Measurements from ENCODE around the gene ASPSCR1.

ASPSCR1 gene

GRCh38 chr17:82063424-82064415 lies 86.3 kb downstream of the ASPSCR1 start:
- TF ChIP-seq ARNTL (CRISPR knock-in tag; IDR thresholded peaks at IDR 0.05; ENCODE audit: borderline replicate concordance, low read depth) (no peak), BACH2 (CRISPR knock-in tag; IDR thresholded peaks at IDR 0.05; ENCODE audit: borderline replicate concordance) (no peak), ZFP3 (CRISPR knock-in tag; IDR thresholded peaks at IDR 0.05) (no peak), ZNF70 (CRISPR knock-in tag; IDR thresholded peaks at IDR 0.05) (no peak), TSHZ2 (CRISPR knock-in tag; IDR thresholded peaks at IDR 0.05) (no peak), OSR1 (CRISPR knock-in tag; IDR thresholded peaks at IDR 0.05) (no peak), POU6F1 (CRISPR knock-in tag; IDR thresholded peaks at IDR 0.05; ENCODE audit: borderline replicate concordance, low read depth) (no peak), ZNF8 (CRISPR knock-in tag; IDR thresholded peaks at IDR 0.05) (no peak), ESRRG (CRISPR knock-in tag; IDR thresholded peaks at IDR 0.05) (no peak)
- ATAC-seq: no peak

- peak; percentile 2; the same call in 1 of the 3 replicates for ATAC-seq
- TF ChIP-seq ZFP30 (CRISPR knock-in tag; IDR thresholded peaks at IDR 0.05): no peak
- TF ChIP-seq ISL1 (CRISPR knock-in tag; IDR thresholded peaks at IDR 0.05): no peak
- TF ChIP-seq TOX (CRISPR knock-in tag; IDR thresholded peaks at IDR 0.05; ENCODE audit: borderline replicate concordance): no peak
- no peak for TF ChIP-seq CREB5 (CRISPR knock-in tag; IDR thresholded peaks at IDR 0.05; ENCODE audit: low read depth)
- no peak for TF ChIP-seq ESRRG (CRISPR knock-in tag; IDR thresholded peaks at IDR 0.05)
- no peak for TF ChIP-seq PATZ1 (CRISPR knock-in tag; IDR thresholded peaks at IDR 0.05; ENCODE audit: borderline replicate concordance)
- TF ChIP-seq RARB (CRISPR knock-in tag; IDR thresholded peaks at IDR 0.05): no peak
- TF ChIP-seq ZC3H10 (CRISPR knock-in tag; IDR thresholded peaks at IDR 0.05): no peak
- TF ChIP-seq ZNF565 (CRISPR knock-in tag; conservative IDR thresholded peaks at IDR 0.05; ENCODE audit: low read depth): no peak
- no peak for TF ChIP-seq PPARA (CRISPR knock-in tag; IDR thresholded peaks at IDR 0.05; ENCODE audit: borderline replicate concordance)
- no peak for TF ChIP-seq OSR1 (CRISPR knock-in tag; IDR thresholded peaks at IDR 0.05)
- no peak for TF ChIP-seq ARNTL (CRISPR knock-in tag; IDR thresholded peaks at IDR 0.05; ENCODE audit: borderline replicate concordance, low read depth)
- no peak for TF ChIP-seq ZNF70 (CRISPR knock-in tag; IDR thresholded peaks at IDR 0.05)
- no peak for TF ChIP-seq GLIS3 (CRISPR knock-in tag; IDR thresholded peaks at IDR 0.05)
- no peak for TF ChIP-seq BACH2 (CRISPR knock-in tag; IDR thresholded peaks at IDR 0.05; ENCODE audit: borderline replicate concordance)
- no peak for TF ChIP-seq TCF4 (CRISPR knock-in tag; IDR thresholded peaks at IDR 0.05; ENCODE audit: borderline replicate concordance)
- no peak for TF ChIP-seq ZNF8 (CRISPR knock-in tag; IDR thresholded peaks at IDR 0.05)
Measured at GRCh38 chr17:82064433-82065192, 87.2 kb downstream of the ASPSCR1 start.

GRCh38 chr17:82065193-82065637 lies 87.8 kb downstream of the ASPSCR1 start:
- ATAC-seq: peak; percentile 20
- TF ChIP-seq TSHZ2 (CRISPR knock-in tag; IDR thresholded peaks at IDR 0.05) (no peak), TCF4 (CRISPR knock-in tag; IDR thresholded peaks at IDR 0.05; ENCODE audit: borderline replicate concordance) (no peak), BACH2 (CRISPR knock-in tag; IDR thresholded peaks at IDR 0.05; ENCODE audit: borderline replicate concordance) (no peak), ZNF565 (CRISPR knock-in tag; conservative IDR thresholded peaks at IDR 0.05; ENCODE audit: low read depth) (no peak), ZFP30 (CRISPR knock-in tag; IDR thresholded peaks at IDR 0.05) (no peak), ZFP3 (CRISPR knock-in tag; IDR thresholded peaks at IDR 0.05) (no peak), TOX (CRISPR knock-in tag; IDR thresholded peaks at IDR 0.05; ENCODE audit: borderline replicate concordance) (no peak), GLIS3 (CRISPR knock-in tag; IDR thresholded peaks at IDR 0.05) (no peak), OSR1 (CRISPR knock-in tag; IDR thresholded peaks at IDR 0.05) (no peak), PATZ1 (CRISPR knock-in tag; IDR thresholded peaks at IDR 0.05; ENCODE audit: borderline replicate concordance) (no peak), SNAI2 (CRISPR knock-in tag; IDR thresholded peaks at IDR 0.05) (no peak), PPARA (CRISPR knock-in tag; IDR thresholded peaks at IDR 0.05; ENCODE audit: borderline replicate concordance) (no peak)
